Thyroid gland (tissue), 4 donors: ENCODE data around the gene MED27.

ENCODE experiments used
- CTCF ChIP-seq, 6 experiments: fragments of 200-600 bp in 3 of 6; fragments of 450-650 bp in 3 of 6; sonication (generic) in 3 of 6; IDR thresholded peaks; one replicate each; pipeline ENCODE4 v1.5.1; 2016 to 2019; ENCODE audit warnings: antibody characterized with exemption in 6 of 6, mild to moderate bottlenecking in 2 of 6, inconsistent platforms in 1 of 6, moderate library complexity in 1 of 6
- POLR2A ChIP-seq, 2 donors: fragments of 450-650 bp; IDR thresholded peaks; one replicate each; pipeline ENCODE4 v1.6.1; 2017; ENCODE audit warnings: antibody characterized with exemption in 2 of 2, mild to moderate bottlenecking in 2 of 2, moderate library complexity in 1 of 2

GRCh38 chr9:131879911-131880290, 199.8 kb downstream of the MED27 start:
- TF ChIP-seq CTCF (IDR thresholded peaks at IDR 0.05) = no peak
- no peak for TF ChIP-seq POLR2A (IDR thresholded peaks at IDR 0.05)
